OCI-LY3 (cell line): ENCODE data around the gene MAB21L1.

Source experiments
- EZH2phosphoT487 ChIP-seq: fragments of 200-600 bp; shearing (Covaris generic); IDR thresholded peaks from 2 replicates; pipeline ENCODE4 v1.6.1; 2018; ENCODE audit warnings: antibody characterized with exemption, mixed run types, low read depth
- TF ChIP-seq, protein P1 (sequence below): fragments of 200-600, 300-600 bp; sonication (generic); IDR thresholded peaks from 2 replicates; pipeline ENCODE4 v1.5.1; 2014; ENCODE audit warnings: antibody characterized with exemption, low read length, low read depth

DNA sequence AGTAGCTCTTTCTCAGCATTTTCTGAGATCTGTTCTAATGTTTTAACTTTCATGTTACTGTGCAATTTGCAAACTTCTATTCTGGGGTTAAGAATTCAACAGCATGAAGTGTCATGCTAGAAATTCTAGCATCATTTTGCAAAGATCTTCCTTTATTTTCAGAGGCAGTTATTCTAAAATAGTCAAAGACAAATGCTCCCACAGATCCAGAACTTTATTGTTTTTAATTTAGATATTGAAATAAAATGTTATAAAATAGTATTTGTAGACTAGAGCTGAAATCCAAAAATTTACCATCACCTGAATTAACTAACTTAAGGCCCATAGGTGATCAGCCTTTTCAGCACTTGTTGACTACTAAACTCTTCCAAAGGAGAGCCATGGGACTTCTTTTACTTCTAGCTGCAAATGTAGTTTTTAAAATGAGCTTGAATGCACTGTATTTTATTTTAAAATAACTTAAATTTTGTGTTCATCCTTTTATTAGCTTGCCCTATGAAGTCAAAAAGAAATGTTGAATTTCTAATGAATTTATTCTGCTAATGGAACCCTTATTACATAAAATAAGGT lies 3.2 kb downstream of the MAB21L1 start:
- TF ChIP-seq, protein P1, sequence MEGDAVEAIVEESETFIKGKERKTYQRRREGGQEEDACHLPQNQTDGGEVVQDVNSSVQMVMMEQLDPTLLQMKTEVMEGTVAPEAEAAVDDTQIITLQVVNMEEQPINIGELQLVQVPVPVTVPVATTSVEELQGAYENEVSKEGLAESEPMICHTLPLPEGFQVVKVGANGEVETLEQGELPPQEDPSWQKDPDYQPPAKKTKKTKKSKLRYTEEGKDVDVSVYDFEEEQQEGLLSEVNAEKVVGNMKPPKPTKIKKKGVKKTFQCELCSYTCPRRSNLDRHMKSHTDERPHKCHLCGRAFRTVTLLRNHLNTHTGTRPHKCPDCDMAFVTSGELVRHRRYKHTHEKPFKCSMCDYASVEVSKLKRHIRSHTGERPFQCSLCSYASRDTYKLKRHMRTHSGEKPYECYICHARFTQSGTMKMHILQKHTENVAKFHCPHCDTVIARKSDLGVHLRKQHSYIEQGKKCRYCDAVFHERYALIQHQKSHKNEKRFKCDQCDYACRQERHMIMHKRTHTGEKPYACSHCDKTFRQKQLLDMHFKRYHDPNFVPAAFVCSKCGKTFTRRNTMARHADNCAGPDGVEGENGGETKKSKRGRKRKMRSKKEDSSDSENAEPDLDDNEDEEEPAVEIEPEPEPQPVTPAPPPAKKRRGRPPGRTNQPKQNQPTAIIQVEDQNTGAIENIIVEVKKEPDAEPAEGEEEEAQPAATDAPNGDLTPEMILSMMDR, result no peak
- no peak for TF ChIP-seq EZH2phosphoT487
